GM12878 (cell line): Measurements from ENCODE around the gene MBD3L2B. TPM values are rescaled to one million over a fixed set of nuclear protein-coding genes. Genes with fewer than 3 reads are reported as not detected.
A peak's percentile ranks its signal among the peaks of the same experiment; 100 is the strongest.

Experiments used
- BCL11A ChIP-seq: IDR thresholded peaks from 2 replicates; pipeline ENCODE4 v1.6.1; 2011; ENCODE audit warnings: low read depth, low read length
- BHLHE40 ChIP-seq, 2 experiments: fragments of 450-650 bp in 1 of 2; IDR thresholded peaks; 2 replicates each; pipeline ENCODE4 v1.6.1; 2011 to 2017; ENCODE audit warnings: low read depth in 2 of 2, borderline replicate concordance in 1 of 2, improper control_type of control experiment in 1 of 2, low read length in 1 of 2, mild to moderate bottlenecking in 1 of 2
- CHD2 ChIP-seq: IDR thresholded peaks from 2 replicates; pipeline ENCODE4 v1.6.1; 2011; ENCODE audit warnings: low read depth, low read length, improper control_type of control experiment, borderline replicate concordance
- CREB1 ChIP-seq: IDR thresholded peaks from 2 replicates; pipeline ENCODE4 v1.6.1; 2012; ENCODE audit warnings: low read depth, mild to moderate bottlenecking, inconsistent platforms
- DPF2 ChIP-seq: fragments of 450-650 bp; IDR thresholded peaks from 2 replicates; pipeline ENCODE4 v1.6.1; 2017; ENCODE audit warnings: mild to moderate bottlenecking
- E4F1 ChIP-seq: fragments of 450-650 bp; IDR thresholded peaks from 2 replicates; pipeline ENCODE4 v1.6.1; 2018; ENCODE audit warnings: borderline replicate concordance, mild to moderate bottlenecking; ENCODE audit not compliant: partially characterized antibody
- EGR1 ChIP-seq, 2 experiments: IDR thresholded peaks; 1 replicate in 1 of 2; 2 replicates in 1 of 2; pipeline ENCODE4 v1.6.1; 2011 to 2012; ENCODE audit warnings: low read depth in 2 of 2, low read length in 2 of 2, borderline replicate concordance in 1 of 2, mild to moderate bottlenecking in 1 of 2, moderate library complexity in 1 of 2
- EZH2 ChIP-seq: IDR thresholded peaks from 2 replicates; pipeline ENCODE4 v1.6.1; 2012; ENCODE audit warnings: low read depth, mild to moderate bottlenecking, control low read depth, inconsistent platforms, low read length, borderline replicate concordance; ENCODE audit not compliant: control insufficient read depth
- GABPA ChIP-seq: IDR thresholded peaks from 2 replicates; pipeline ENCODE4 v1.6.1; 2014; ENCODE audit warnings: antibody characterized with exemption, low read depth, mild to moderate bottlenecking, inconsistent platforms
- HDAC2 ChIP-seq: fragments of 200-600 bp; sonication (generic); IDR thresholded peaks from 2 replicates; pipeline ENCODE4 v1.6.1; 2017
- HDGF ChIP-seq: fragments of 450-650 bp; IDR thresholded peaks from 2 replicates; pipeline ENCODE4 v1.6.1; 2016; ENCODE audit warnings: antibody characterized with exemption
- IKZF2 ChIP-seq, 2 experiments: fragments of 450-650 bp; IDR thresholded peaks; 2 replicates each; pipeline ENCODE4 v1.6.1; 2017; ENCODE audit warnings: mild to moderate bottlenecking in 2 of 2, moderate library complexity in 2 of 2
- JUNB ChIP-seq: IDR thresholded peaks from 2 replicates; pipeline ENCODE4 v1.6.1; 2016; ENCODE audit warnings: antibody characterized with exemption, mild to moderate bottlenecking
- MAX ChIP-seq: IDR thresholded peaks from 2 replicates; pipeline ENCODE4 v1.6.1; 2012; ENCODE audit warnings: low read depth, low read length, improper control_type of control experiment
- MEF2B ChIP-seq: fragments of 450-650 bp; IDR thresholded peaks from 2 replicates; pipeline ENCODE4 v1.6.1; 2018; ENCODE audit warnings: mild to moderate bottlenecking, moderate library complexity; ENCODE audit not compliant: partially characterized antibody, poor library complexity, severe bottlenecking
- NBN ChIP-seq: fragments of 450-650 bp; IDR thresholded peaks from 2 replicates; pipeline ENCODE4 v1.6.1; 2016
- PML ChIP-seq: IDR thresholded peaks from 2 replicates; pipeline ENCODE4 v1.6.1; 2012; ENCODE audit warnings: low read length, inconsistent platforms
- POLR2AphosphoS2 ChIP-seq: IDR thresholded peaks from 2 replicates; pipeline ENCODE4 v1.6.1; 2011; ENCODE audit warnings: low read depth, mild to moderate bottlenecking, low read length, improper control_type of control experiment, moderate library complexity
- POLR2AphosphoS5 ChIP-seq: IDR thresholded peaks from 2 replicates; pipeline ENCODE4 v1.6.1; 2011; ENCODE audit warnings: mild to moderate bottlenecking, low read length, inconsistent platforms
- RAD51 ChIP-seq: fragments of 450-650 bp; IDR thresholded peaks from 2 replicates; pipeline ENCODE4 v1.6.1; 2016; ENCODE audit warnings: moderate library complexity, mild to moderate bottlenecking, inconsistent platforms
- RELA ChIP-seq: fragments of 450-650 bp; IDR thresholded peaks from 2 replicates; pipeline ENCODE4 v1.8.0; 2014; ENCODE audit warnings: borderline replicate concordance; ENCODE audit not compliant: partially characterized antibody
- RUNX3 ChIP-seq: IDR thresholded peaks from 2 replicates; pipeline ENCODE4 v1.6.1; 2012; ENCODE audit warnings: low read length, inconsistent platforms
- SMC3 ChIP-seq: IDR thresholded peaks from 2 replicates; pipeline ENCODE4 v1.6.1; 2011; ENCODE audit warnings: low read length, improper control_type of control experiment, borderline replicate concordance
- SP1 ChIP-seq: IDR thresholded peaks from one replicate; pipeline ENCODE4 v1.6.1; 2011; ENCODE audit warnings: low read depth, low read length
- SRF ChIP-seq, 2 experiments: IDR thresholded peaks; 2 replicates each; pipeline ENCODE4 v1.6.1; 2011; ENCODE audit warnings: low read depth in 2 of 2, low read length in 2 of 2, mild to moderate bottlenecking in 1 of 2, moderate library complexity in 1 of 2
- TBL1XR1 ChIP-seq: IDR thresholded peaks from 2 replicates; pipeline ENCODE4 v1.6.1; 2012; ENCODE audit warnings: low read depth, low read length, improper control_type of control experiment
- ZNF207 ChIP-seq: fragments of 450-650 bp; IDR thresholded peaks from 2 replicates; pipeline ENCODE4 v1.6.1; 2014; ENCODE audit warnings: antibody characterized with exemption, mild to moderate bottlenecking, borderline replicate concordance
- ZNF384 ChIP-seq: IDR thresholded peaks from 2 replicates; pipeline ENCODE4 v1.6.1; 2012; ENCODE audit warnings: low read depth, mild to moderate bottlenecking, low read length, improper control_type of control experiment, borderline replicate concordance
- ZNF622 ChIP-seq: fragments of 450-650 bp; IDR thresholded peaks from 2 replicates; pipeline ENCODE4 v1.6.1; 2017; ENCODE audit warnings: mild to moderate bottlenecking, inconsistent platforms
- ZZZ3 ChIP-seq: IDR thresholded peaks from 2 replicates; pipeline ENCODE4 v1.6.1; 2011; ENCODE audit warnings: low read depth; ENCODE audit not compliant: control insufficient read depth, insufficient read length
- polyA plus RNA-seq, 11 experiments: library from polyadenylated mRNA; depleted of rRNA in 4 of 11; unstranded in 6 of 11; stranded (reverse) in 5 of 11; fragments of >200 nt; fragmentation: Nextera tagmentation in 4 of 11; fragmentation: Illumina TruSeq in 1 of 11; extraction: Ambion mirVana in 4 of 11; extraction: Trizol in 1 of 11; gene quantifications; 1 replicate in 1 of 11; 2 replicates in 10 of 11; pipeline versions ENCODE4 v1.2.1 to v1.2.3, GENCODE V29; 2011 to 2016; ENCODE audit warnings: inconsistent platforms in 2 of 11, missing spikeins in 2 of 11, low read depth in 1 of 11
- total RNA-seq, 4 experiments: library from RNA; depleted of rRNA in 3 of 4; stranded (reverse); fragments of >200 nt in 3 of 4; fragmentation: Illumina TruSeq in 1 of 4; extraction: Trizol in 1 of 4; gene quantifications; 2 replicates each; pipeline versions ENCODE4 v1.2.1 to v1.2.3, GENCODE V29; 2013 to 2021

Gene MBD3L2B
- total and polyA plus RNA-seq, 10 of the 15 experiments (the other 5 are each of a cell fraction or from before 2014, with no cell fraction given) = 0.10 TPM; not detected in 9

- 0 out of 2 replicates have a peak, but pooled peaks have one; percentile 45 for TF ChIP-seq DPF2
- peak; percentile 89; the same call in 1 of the 2 replicates for TF ChIP-seq POLR2AphosphoS2
- TF ChIP-seq PML = peak; percentile 91
- TF ChIP-seq EGR1 (IDR thresholded peaks at IDR 0.05; ENCODE audit: borderline replicate concordance in 1 of 2, low read depth in 2 of 2, low read length in 2 of 2) = peak in 1 of 2 experiments; percentile 89; a peak in 2 of 3 replicates
- no peak for TF ChIP-seq RAD51
- TF ChIP-seq HDAC2 = no peak
- no peak for TF ChIP-seq ZZZ3
- no peak for TF ChIP-seq JUNB
- TF ChIP-seq MAX = peak; percentile 64
- peak; percentile 68 for TF ChIP-seq RUNX3
- 0 out of 2 replicates have a peak, but pooled peaks have one; percentile 38 for TF ChIP-seq CREB1
- peak; percentile 10; the same call in 1 of the 2 replicates for TF ChIP-seq ZNF384
- peak; percentile 95 for TF ChIP-seq POLR2AphosphoS5
- 0 out of 2 replicates have a peak, but pooled peaks have one; percentile 2 for TF ChIP-seq BCL11A
- TF ChIP-seq SRF (IDR thresholded peaks at IDR 0.05; ENCODE audit: low read depth in 2 of 2, low read length in 2 of 2) = peak; percentile 14 to 50; a peak in 1 of 4 replicates
- peak; percentile 77 for TF ChIP-seq E4F1
- TF ChIP-seq EZH2 = no peak
- TF ChIP-seq SP1 = peak; percentile 42
- no peak for TF ChIP-seq SMC3
- peak; percentile 72 for TF ChIP-seq NBN
- TF ChIP-seq BHLHE40 (IDR thresholded peaks at IDR 0.05; ENCODE audit: borderline replicate concordance in 1 of 2, low read depth in 2 of 2, low read length in 1 of 2) = peak in 1 of 2 experiments; percentile 50; a peak in 1 of 4 replicates
- peak; percentile 52 for TF ChIP-seq MEF2B
- TF ChIP-seq CHD2 = peak; percentile 61; the same call in 1 of the 2 replicates
- TF ChIP-seq RELA = peak; percentile 89
- peak; percentile 93 for TF ChIP-seq GABPA
- TF ChIP-seq IKZF2 (IDR thresholded peaks at IDR 0.05) = no peak; a peak in 1 of 4 replicates
- peak; percentile 81 for TF ChIP-seq HDGF
- TF ChIP-seq ZNF622 = no peak
- peak; percentile 82; the same call in 1 of the 2 replicates for TF ChIP-seq ZNF207
- no peak; the same call in 1 of the 2 replicates for TF ChIP-seq TBL1XR1
These were observed 48.0 kb upstream of the MBD3L2B start, which contains the start of gene ZNF557 (continued) for GRCh38 chr19:7069042-7069903.
